Measurements from ENCODE around the gene RPL28. TPM values are rescaled to one million over a fixed set of nuclear protein-coding genes. Genes with fewer than 3 reads are reported as not detected.
A peak's percentile ranks its signal among the peaks of the same experiment; 100 is the strongest.

The RPL28 gene
- total RNA-seq, 1 donor from 2014 or later, result 1,343 TPM

- Mint-ChIP-seq H3K9me3 (ENCODE audit: low read depth) (no peaks in the 10 kb centered on the region), H3K27me3 (ENCODE audit: low read depth) (peaks cover 1% of the 10 kb centered on the region), H3K36me3 (ENCODE audit: low read depth) (no peaks in the 10 kb centered on the region), H3K4me1 (ENCODE audit: low read depth) (peaks cover 12% of the 10 kb centered on the region), H3K27ac (ENCODE audit: unreplicated experiment) (no peak overlapping the region), H3K4me3 (ENCODE audit: unreplicated experiment) (no peak overlapping the region)
- TF ChIP-seq CTCF (IDR thresholded peaks at IDR 0.05), result no peak
- peak; percentile 93 for DNase-seq (ENCODE audit: low spot score)
Measured at GRCh38 chr19:55362174-55362989, 23.4 kb upstream of the RPL28 start.

DNA sequence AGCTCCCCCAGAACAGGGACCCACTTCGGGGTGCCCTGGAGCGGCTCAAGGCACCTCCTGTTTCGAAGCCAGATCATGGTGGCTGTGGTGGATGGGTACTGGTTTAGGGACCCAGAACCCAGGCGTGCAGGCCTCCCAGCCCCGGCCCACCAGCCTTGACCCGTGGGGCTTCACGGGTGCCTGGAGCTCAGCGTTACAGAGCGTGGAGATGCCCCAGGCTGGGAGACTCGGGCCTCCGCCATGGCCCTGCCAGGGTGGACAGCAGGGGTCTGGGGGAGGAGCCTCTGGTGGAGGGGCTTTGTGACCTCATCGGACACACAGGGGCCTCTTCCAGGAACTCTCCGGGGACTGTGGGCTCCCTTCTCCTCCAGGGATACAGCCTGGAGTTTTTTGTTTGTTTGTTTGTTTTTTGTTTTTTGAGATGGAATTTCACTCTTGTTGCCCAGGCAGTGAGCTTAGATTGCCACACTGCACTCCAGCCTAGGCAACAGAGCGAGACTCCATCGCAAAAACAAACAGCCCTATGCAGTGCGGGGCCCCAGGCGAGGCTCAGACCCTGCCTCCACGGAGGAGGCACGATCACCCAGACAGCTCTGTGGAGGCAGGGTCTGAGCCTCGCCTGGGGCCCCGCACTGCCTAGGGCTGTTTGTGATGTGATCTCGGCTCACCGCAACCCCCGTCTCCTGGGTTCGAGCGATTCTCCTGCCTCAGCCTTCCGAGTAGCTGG lies 22.6 kb upstream of the RPL28 start, which contains the start of gene GARIN5B:
TSS of gene GARIN5B (minus strand) at position 271 of the 727 bp plus-strand sequence. CDS start at position 77, 194 bp downstream.
- no peak for DNase-seq (ENCODE audit: low spot score)
- H3K27ac Mint-ChIP-seq (ENCODE audit: unreplicated experiment), result no peak within 1 kb of the TSS
- H3K4me3 Mint-ChIP-seq (ENCODE audit: unreplicated experiment), result no peak within 1 kb of the TSS

DNA sequence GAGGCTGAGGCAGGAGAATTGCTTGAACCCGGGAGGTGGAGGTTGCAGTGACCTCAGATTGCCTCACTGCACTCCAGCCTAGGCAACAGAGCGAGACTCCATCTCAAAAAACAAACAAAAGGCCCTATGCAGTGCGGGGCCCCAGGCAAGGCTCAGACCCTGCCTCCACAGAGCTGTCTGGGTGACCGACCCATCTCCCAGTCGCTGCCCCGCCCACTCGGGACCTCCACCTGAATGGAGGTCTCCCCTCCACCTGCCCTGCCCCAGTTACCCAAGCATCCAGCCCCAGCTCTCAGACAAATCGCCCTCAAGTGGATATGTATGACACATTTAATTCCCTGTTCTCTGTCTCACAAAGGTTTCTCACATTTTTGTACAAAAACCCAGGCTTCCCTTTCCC lies 20.5 kb upstream of the RPL28 start:
- H3K36me3 Mint-ChIP-seq (ENCODE audit: low read depth), result no peaks in the 10 kb centered on the region
- peaks cover 16% of the 10 kb centered on the region for H3K4me1 Mint-ChIP-seq (ENCODE audit: low read depth)
- no peak for TF ChIP-seq CTCF (IDR thresholded peaks at IDR 0.05)
- no peak for DNase-seq (ENCODE audit: low spot score)
- no peak overlapping the region for H3K27ac Mint-ChIP-seq (ENCODE audit: unreplicated experiment)
- H3K27me3 Mint-ChIP-seq (ENCODE audit: low read depth), result no peaks in the 10 kb centered on the region
- no peaks in the 10 kb centered on the region for H3K9me3 Mint-ChIP-seq (ENCODE audit: low read depth)
- no peak overlapping the region for H3K4me3 Mint-ChIP-seq (ENCODE audit: unreplicated experiment)

More for the DNA sequence above, 22.6 kb upstream of the RPL28 start, which contains the start of gene GARIN5B:
- no peaks in the 10 kb centered on the region for H3K27me3 Mint-ChIP-seq (ENCODE audit: low read depth)
- no peaks in the 10 kb centered on the region for H3K9me3 Mint-ChIP-seq (ENCODE audit: low read depth)
- H3K4me1 Mint-ChIP-seq (ENCODE audit: low read depth), result peaks cover 12% of the 10 kb centered on the region
- no peaks in the 10 kb centered on the region for H3K36me3 Mint-ChIP-seq (ENCODE audit: low read depth)
- no peak for TF ChIP-seq CTCF (IDR thresholded peaks at IDR 0.05)

DNA sequence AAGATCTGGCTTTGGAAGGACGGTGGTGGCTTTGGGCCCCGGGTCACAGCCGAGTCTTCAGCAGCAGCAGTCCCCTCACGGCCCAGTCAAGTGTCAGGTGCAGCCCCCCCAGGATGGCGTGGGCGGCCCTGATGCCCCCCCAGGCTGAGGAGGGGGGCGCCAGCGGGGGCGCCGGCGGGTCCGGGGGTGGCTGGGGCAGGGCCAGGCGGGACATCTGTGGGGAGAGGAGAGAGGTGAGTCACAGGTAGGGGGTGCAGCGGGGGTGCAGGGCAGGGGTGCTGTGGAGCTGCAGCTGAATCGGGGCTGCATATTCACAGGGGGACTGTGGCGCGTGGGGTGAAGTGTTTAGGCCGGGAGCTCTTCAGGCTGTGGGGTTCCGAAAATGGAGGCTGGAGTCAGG lies 19.8 kb upstream of the RPL28 start:
- H3K27ac Mint-ChIP-seq (ENCODE audit: unreplicated experiment), result no peak overlapping the region
- DNase-seq (ENCODE audit: low spot score), result no peak
- no peak for TF ChIP-seq CTCF (IDR thresholded peaks at IDR 0.05)
- H3K4me1 Mint-ChIP-seq (ENCODE audit: low read depth), result peaks cover 23% of the 10 kb centered on the region
- no peaks in the 10 kb centered on the region for H3K9me3 Mint-ChIP-seq (ENCODE audit: low read depth)
- no peak overlapping the region for H3K4me3 Mint-ChIP-seq (ENCODE audit: unreplicated experiment)
- no peaks in the 10 kb centered on the region for H3K36me3 Mint-ChIP-seq (ENCODE audit: low read depth)
- no peaks in the 10 kb centered on the region for H3K27me3 Mint-ChIP-seq (ENCODE audit: low read depth)

- TF ChIP-seq CTCF (IDR thresholded peaks at IDR 0.05), result no peak
- Mint-ChIP-seq H3K36me3 (ENCODE audit: low read depth) (no peaks in the 10 kb centered on the region), H3K9me3 (ENCODE audit: low read depth) (no peaks in the 10 kb centered on the region), H3K4me1 (ENCODE audit: low read depth) (peaks cover 24% of the 10 kb centered on the region), H3K27me3 (ENCODE audit: low read depth) (no peaks in the 10 kb centered on the region), H3K27ac (ENCODE audit: unreplicated experiment) (no peak overlapping the region), H3K4me3 (ENCODE audit: unreplicated experiment) (no peak overlapping the region)
- DNase-seq (ENCODE audit: low spot score), result no peak
Measured at GRCh38 chr19:55366790-55367189, 18.9 kb upstream of the RPL28 start.
